ENCODE measurements around the gene HNRNPA2B1. TPM values are rescaled to one million over a fixed set of nuclear protein-coding genes. Genes with fewer than 3 reads are reported as not detected.

Gene HNRNPA2B1
- total RNA-seq, 1 donor: 240 TPM

Other genes with a start within 250 kb of the HNRNPA2B1 start
- gene NFE2L3, start 48.5 kb downstream of the HNRNPA2B1 start, total RNA-seq: 7.8 TPM
- gene CBX3, start 999 bp upstream of the HNRNPA2B1 start, total RNA-seq: 135 TPM
- gene SNX10, start 91.1 kb upstream of the HNRNPA2B1 start, total RNA-seq: 70.1 TPM

All from mononuclear cell (primary cell).